VCaP (cell line): ENCODE results near the gene INHBE.
A peak's percentile ranks its signal among the peaks of the same experiment; 100 is the strongest.

Source experiments
- H3K27ac ChIP-seq: fragments of 450-650 bp; 2 replicates; pipeline ENCODE4 v1.5.1; 2017
- CTCF ChIP-seq: fragments of 450-650 bp; conservative IDR thresholded peaks from 2 replicates; pipeline ENCODE4 v1.5.1; 2017; ENCODE audit warnings: mild to moderate bottlenecking, moderate library complexity

The INHBE gene

DNA sequence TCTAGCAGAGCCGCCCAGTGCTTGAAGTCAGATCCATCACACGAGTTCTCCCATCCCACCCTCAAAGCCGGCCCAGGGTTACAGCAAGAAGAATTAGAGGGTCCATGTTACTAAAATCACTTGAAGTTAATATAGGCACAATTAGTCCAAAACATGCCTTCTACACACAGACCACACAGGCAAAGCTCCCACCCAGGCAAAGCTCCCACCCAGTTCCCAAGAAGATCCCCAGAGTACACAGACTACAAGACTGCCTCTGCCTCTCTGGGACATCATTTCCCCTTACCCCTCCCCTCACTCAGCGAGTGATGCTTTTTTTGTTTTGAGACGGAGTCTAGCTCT, 7.8 kb downstream of the INHBE start:
- H3K27ac ChIP-seq = peak overlapping the region; percentile 66
- TF ChIP-seq CTCF = no peak; the same call in none of the 2 replicates

DNA sequence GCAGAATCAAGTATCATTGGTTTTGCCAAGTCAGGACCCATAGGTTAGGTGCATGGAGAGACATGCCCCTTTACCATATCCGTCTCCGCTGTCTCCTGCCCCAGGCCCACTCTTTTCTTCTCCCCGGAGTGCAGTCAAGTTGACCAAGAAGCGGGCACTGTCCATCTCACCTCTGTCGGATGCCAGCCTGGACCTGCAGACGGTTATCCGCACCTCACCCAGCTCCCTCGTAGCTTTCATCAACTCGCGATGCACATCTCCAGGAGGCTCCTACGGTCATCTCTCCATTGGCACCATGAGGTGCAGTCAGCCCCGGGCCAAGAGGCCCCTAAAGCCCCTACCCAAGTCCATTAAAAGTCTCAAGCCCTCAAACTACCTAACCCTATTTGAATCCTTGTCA, 9.5 kb downstream of the INHBE start:
- H3K27ac ChIP-seq = no peak overlapping the region

GRCh38 chr12:57465030-57465746, 10.1 kb downstream of the INHBE start:
- no peak overlapping the region for H3K27ac ChIP-seq
- no peak for TF ChIP-seq CTCF

More for the DNA sequence above, 9.5 kb downstream of the INHBE start:
- no peak for TF ChIP-seq CTCF

DNA sequence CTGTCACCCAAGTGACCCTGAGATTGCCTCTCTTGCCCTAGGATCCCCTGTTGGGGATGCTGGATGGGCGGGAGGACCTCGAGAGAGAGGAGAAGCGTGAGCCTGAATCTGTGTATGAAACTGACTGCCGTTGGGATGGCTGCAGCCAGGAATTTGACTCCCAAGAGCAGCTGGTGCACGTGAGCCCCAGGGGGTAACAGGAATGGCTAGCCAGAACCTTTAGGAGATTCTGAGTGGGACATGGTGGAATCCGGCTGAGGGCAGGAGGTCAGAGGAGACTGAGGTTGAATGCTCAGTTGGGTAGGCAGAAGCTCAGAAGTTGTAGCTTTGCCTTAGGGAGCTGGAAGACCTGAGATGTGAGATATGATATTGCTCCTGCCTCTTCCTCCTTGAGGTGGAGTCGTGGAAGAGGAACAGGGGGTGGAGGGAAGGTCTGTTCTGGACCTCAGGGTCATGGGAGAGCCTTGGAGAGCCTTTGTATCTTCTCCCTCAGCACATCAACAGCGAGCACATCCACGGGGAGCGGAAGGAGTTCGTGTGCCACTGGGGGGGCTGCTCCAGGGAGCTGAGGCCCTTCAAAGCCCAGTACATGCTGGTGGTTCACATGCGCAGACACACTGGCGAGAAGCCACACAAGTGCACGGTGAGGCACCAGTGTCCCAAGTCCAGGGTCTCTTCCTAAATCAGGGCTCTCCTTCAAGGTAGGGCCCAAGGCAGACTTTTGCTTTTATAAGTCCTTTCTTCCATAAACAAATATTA, 10.8 kb downstream of the INHBE start:
- H3K27ac ChIP-seq = no peak overlapping the region
- no peak for TF ChIP-seq CTCF

- no peak for TF ChIP-seq CTCF
- H3K27ac ChIP-seq = no peak overlapping the region
Observed at GRCh38 chr12:57467212-57467874, 12.2 kb downstream of the INHBE start.

GRCh38 chr12:57467915-57468314, 12.8 kb downstream of the INHBE start:
- TF ChIP-seq CTCF = no peak
- no peak overlapping the region for H3K27ac ChIP-seq
